GM23338 (cell line): ENCODE data around the gene LAGE3. TPM values are rescaled to one million over a fixed set of nuclear protein-coding genes. Genes with fewer than 3 reads are reported as not detected.

ENCODE experiments used
- ATAC-seq: fragments of 200-7000 bp; cut with Tn5 transposase; 3 replicates; pipeline ENCODE4 v1.9.1; 2020
- DNase-seq: peaks from one replicate; pipeline ENCODE4 v3.0.0-alpha.2; 2015; ENCODE audit warnings: low spot score
- H2AFZ ChIP-seq: fragments of 200-600 bp; sonication (generic); 2 replicates; pipeline ENCODE4 v1.8.0; 2016; ENCODE audit warnings: antibody characterized with exemption, mild to moderate bottlenecking, moderate library complexity
- H3F3A ChIP-seq: fragments of 200-600 bp; sonication (generic); replicated peaks from 2 replicates; pipeline ENCODE4 v1.8.0; 2017; ENCODE audit warnings: antibody characterized with exemption, mixed run types, low read depth
- H3K27ac ChIP-seq: fragments of 200-600 bp; sonication (generic); 2 replicates; pipeline ENCODE4 v1.6.1; 2016; ENCODE audit warnings: low read depth
- H3K27me3 ChIP-seq: fragments of 200-600 bp; sonication (generic); 2 replicates; pipeline ENCODE4 v1.8.0; 2016; ENCODE audit warnings: mild to moderate bottlenecking, mixed run types, moderate library complexity; ENCODE audit not compliant: insufficient read depth
- H3K36me3 ChIP-seq: fragments of 200-600 bp; sonication (generic); 2 replicates; pipeline ENCODE4 v1.8.0; 2016; ENCODE audit warnings: mild to moderate bottlenecking; ENCODE audit not compliant: insufficient read depth
- H3K4me1 ChIP-seq: fragments of 200-600 bp; sonication (generic); 2 replicates; pipeline ENCODE4 v1.8.0; 2016; ENCODE audit warnings: mild to moderate bottlenecking, moderate library complexity; ENCODE audit not compliant: insufficient read depth
- H3K4me2 ChIP-seq: fragments of 200-600 bp; sonication (generic); 2 replicates; pipeline ENCODE4 v1.7.1; 2017; ENCODE audit warnings: mixed run types
- H3K4me3 ChIP-seq: fragments of 200-600 bp; sonication (generic); 2 replicates; pipeline ENCODE4 v1.6.1; 2016; ENCODE audit warnings: mixed run types
- H3K79me2 ChIP-seq: fragments of 200-600 bp; sonication (generic); replicated peaks from 2 replicates; pipeline ENCODE4 v1.8.0; 2017; ENCODE audit warnings: mild to moderate bottlenecking; ENCODE audit not compliant: insufficient read depth
- H3K9me2 ChIP-seq: fragments of 200-600 bp; sonication (generic); 2 replicates; pipeline ENCODE4 v1.8.0; 2017; ENCODE audit not compliant: insufficient read depth
- H4K20me1 ChIP-seq: fragments of 200-600 bp; sonication (generic); replicated peaks from 2 replicates; pipeline ENCODE4 v1.8.0; 2017; ENCODE audit warnings: mild to moderate bottlenecking; ENCODE audit not compliant: insufficient read depth
- H3K27ac Mint-ChIP-seq: 2 replicates; pipeline ENCODE4 v1.8.0; 2020; ENCODE audit warnings: inconsistent platforms, mild to moderate bottlenecking, moderate library complexity, mixed read lengths
- H3K27me3 Mint-ChIP-seq: 3 replicates; pipeline ENCODE4 v1.8.0; 2022; ENCODE audit warnings: low read depth, mild to moderate bottlenecking, moderate library complexity, mixed read lengths, inconsistent platforms; ENCODE audit not compliant: insufficient read depth, poor library complexity
- H3K36me3 Mint-ChIP-seq: 3 replicates; pipeline ENCODE4 v1.8.0; 2021; ENCODE audit warnings: low read depth, mild to moderate bottlenecking, inconsistent platforms, moderate library complexity, mixed read lengths
- H3K4me1 Mint-ChIP-seq: 3 replicates; pipeline ENCODE4 v1.8.0; 2020; ENCODE audit warnings: mild to moderate bottlenecking, inconsistent platforms, mixed read lengths
- H3K4me3 Mint-ChIP-seq: 3 replicates; pipeline ENCODE4 v1.8.0; 2021; ENCODE audit warnings: moderate library complexity, mild to moderate bottlenecking, inconsistent platforms, mixed read lengths
- H3K9me3 Mint-ChIP-seq: 3 replicates; pipeline ENCODE4 v1.8.0; 2020; ENCODE audit warnings: moderate library complexity, mild to moderate bottlenecking, inconsistent platforms, mixed read lengths
- CREB1 ChIP-seq: fragments of 250-450 bp; sonication (Bioruptor Pico); IDR thresholded peaks from 2 replicates; pipeline ENCODE4 v1.5.0; 2020; ENCODE audit warnings: low read depth, mild to moderate bottlenecking, moderate library complexity
- EZH2phosphoT487 ChIP-seq: fragments of 200-600 bp; sonication (generic); IDR thresholded peaks from one replicate; pipeline ENCODE4 v1.8.1; 2018; ENCODE audit warnings: antibody characterized with exemption; ENCODE audit not compliant: unreplicated experiment
- JUNB ChIP-seq: IDR thresholded peaks from one replicate; pipeline ENCODE4 v1.6.1; 2016; ENCODE audit warnings: antibody characterized with exemption; ENCODE audit not compliant: unreplicated experiment
- NANOG ChIP-seq: IDR thresholded peaks from 2 replicates; pipeline ENCODE4 v1.6.1; 2016; ENCODE audit warnings: antibody characterized with exemption, borderline replicate concordance
- POLR2AphosphoS5 ChIP-seq: IDR thresholded peaks from 2 replicates; pipeline ENCODE4 v1.6.1; 2016; ENCODE audit warnings: antibody characterized with exemption, low read depth
- STAT1 ChIP-seq: IDR thresholded peaks from one replicate; pipeline ENCODE4 v1.6.1; 2016; ENCODE audit warnings: antibody characterized with exemption; ENCODE audit not compliant: unreplicated experiment
- ZNF114 ChIP-seq: fragments of 250-450 bp; sonication (Bioruptor Pico); IDR thresholded peaks from 2 replicates; pipeline ENCODE4 v1.5.0; 2020; ENCODE audit warnings: mild to moderate bottlenecking, moderate library complexity
- ZNF331 ChIP-seq: fragments of 250-450 bp; sonication (Bioruptor Pico); IDR thresholded peaks from 2 replicates; pipeline ENCODE4 v1.5.0; 2020; ENCODE audit warnings: low read depth, mild to moderate bottlenecking, moderate library complexity
- polyA plus RNA-seq: library from polyadenylated mRNA; unstranded; fragments of >200 nt; fragmentation: Nextera tagmentation; extraction: Ambion mirVana; gene quantifications from 2 replicates; pipeline ENCODE4 v1.2.1, GENCODE V29; 2016
- total RNA-seq: library from RNA; depleted of rRNA; stranded (reverse); fragments of >200 nt; shearing (Covaris generic); gene quantifications from 2 replicates; pipeline ENCODE4 v1.2.3, GENCODE V29; 2014
- TF ChIP-seq, protein P1 (sequence below): IDR thresholded peaks from one replicate; pipeline ENCODE4 v1.6.1; 2018; ENCODE audit warnings: antibody characterized with exemption; ENCODE audit not compliant: unreplicated experiment
- TF ChIP-seq, protein P2 (sequence below), 2 experiments: fragments of 200-600 bp in 1 of 2; sonication (generic) in 1 of 2; conservative IDR thresholded peaks; 2 replicates each; pipeline versions ENCODE4 v1.5.1 to v1.6.1; 2016 to 2017; ENCODE audit warnings: antibody characterized with exemption in 2 of 2, low read depth in 2 of 2, mild to moderate bottlenecking in 2 of 2, moderate library complexity in 1 of 2
- TF ChIP-seq, protein P3 (sequence below): IDR thresholded peaks from 2 replicates; pipeline ENCODE4 v1.6.1; 2016; ENCODE audit warnings: antibody characterized with exemption

LAGE3 gene
- total and polyA plus RNA-seq, 2 experiments from 2014 or later: 71.0 to 84.5 TPM

DNA sequence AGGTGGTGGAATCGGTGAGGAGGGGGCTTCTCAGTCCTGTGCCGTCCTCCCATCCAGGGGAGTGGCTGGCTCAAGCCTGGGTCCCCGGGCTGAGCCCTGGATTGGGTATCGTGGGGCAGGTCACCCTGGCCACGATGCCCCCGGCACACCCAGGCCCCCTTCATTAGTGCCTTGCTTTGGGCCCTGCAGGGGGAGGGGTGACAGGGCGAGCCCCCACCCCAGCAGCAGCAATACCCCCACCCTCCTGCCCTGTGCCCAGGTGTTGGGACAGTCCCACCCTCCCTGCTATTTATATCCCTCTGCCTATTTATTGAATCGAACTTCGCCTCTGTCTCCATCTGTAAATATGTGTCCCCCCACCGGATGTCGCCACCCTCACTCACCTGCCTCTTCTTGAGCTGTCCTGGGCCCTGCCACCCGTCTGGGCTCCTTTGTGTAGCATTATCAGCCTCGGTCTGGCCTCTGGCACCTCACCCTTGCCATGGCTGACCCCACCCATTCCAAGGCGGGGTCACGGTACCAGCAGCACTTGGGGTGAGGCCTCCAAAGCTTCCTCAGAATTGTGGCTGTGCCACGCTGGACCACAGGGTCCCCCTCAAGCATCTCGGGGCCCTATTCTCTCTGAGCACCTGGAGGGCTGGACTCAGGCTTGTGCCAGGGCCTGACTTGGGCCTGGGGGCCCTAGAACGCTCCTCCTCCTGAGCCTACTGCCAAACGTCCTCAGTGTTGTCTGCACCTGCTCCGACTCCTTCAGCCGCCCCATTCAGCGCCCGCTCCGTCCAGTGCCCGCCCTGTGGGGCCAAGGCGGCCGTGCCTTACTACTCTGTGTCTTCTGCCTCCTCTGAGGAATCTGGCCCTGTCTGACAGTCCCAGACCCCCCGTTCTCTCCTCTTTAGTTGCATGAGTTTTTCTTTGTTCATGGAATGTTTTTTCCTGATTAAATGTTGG lies 6.1 kb downstream of the LAGE3 start (continued):
- TF ChIP-seq, protein P1, sequence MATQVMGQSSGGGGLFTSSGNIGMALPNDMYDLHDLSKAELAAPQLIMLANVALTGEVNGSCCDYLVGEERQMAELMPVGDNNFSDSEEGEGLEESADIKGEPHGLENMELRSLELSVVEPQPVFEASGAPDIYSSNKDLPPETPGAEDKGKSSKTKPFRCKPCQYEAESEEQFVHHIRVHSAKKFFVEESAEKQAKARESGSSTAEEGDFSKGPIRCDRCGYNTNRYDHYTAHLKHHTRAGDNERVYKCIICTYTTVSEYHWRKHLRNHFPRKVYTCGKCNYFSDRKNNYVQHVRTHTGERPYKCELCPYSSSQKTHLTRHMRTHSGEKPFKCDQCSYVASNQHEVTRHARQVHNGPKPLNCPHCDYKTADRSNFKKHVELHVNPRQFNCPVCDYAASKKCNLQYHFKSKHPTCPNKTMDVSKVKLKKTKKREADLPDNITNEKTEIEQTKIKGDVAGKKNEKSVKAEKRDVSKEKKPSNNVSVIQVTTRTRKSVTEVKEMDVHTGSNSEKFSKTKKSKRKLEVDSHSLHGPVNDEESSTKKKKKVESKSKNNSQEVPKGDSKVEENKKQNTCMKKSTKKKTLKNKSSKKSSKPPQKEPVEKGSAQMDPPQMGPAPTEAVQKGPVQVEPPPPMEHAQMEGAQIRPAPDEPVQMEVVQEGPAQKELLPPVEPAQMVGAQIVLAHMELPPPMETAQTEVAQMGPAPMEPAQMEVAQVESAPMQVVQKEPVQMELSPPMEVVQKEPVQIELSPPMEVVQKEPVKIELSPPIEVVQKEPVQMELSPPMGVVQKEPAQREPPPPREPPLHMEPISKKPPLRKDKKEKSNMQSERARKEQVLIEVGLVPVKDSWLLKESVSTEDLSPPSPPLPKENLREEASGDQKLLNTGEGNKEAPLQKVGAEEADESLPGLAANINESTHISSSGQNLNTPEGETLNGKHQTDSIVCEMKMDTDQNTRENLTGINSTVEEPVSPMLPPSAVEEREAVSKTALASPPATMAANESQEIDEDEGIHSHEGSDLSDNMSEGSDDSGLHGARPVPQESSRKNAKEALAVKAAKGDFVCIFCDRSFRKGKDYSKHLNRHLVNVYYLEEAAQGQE: no peak
- TF ChIP-seq POLR2AphosphoS5 (no peak), ZNF331 (no peak), STAT1 (no peak), JUNB (no peak), EZH2phosphoT487 (no peak)
- TF ChIP-seq, protein P2, sequence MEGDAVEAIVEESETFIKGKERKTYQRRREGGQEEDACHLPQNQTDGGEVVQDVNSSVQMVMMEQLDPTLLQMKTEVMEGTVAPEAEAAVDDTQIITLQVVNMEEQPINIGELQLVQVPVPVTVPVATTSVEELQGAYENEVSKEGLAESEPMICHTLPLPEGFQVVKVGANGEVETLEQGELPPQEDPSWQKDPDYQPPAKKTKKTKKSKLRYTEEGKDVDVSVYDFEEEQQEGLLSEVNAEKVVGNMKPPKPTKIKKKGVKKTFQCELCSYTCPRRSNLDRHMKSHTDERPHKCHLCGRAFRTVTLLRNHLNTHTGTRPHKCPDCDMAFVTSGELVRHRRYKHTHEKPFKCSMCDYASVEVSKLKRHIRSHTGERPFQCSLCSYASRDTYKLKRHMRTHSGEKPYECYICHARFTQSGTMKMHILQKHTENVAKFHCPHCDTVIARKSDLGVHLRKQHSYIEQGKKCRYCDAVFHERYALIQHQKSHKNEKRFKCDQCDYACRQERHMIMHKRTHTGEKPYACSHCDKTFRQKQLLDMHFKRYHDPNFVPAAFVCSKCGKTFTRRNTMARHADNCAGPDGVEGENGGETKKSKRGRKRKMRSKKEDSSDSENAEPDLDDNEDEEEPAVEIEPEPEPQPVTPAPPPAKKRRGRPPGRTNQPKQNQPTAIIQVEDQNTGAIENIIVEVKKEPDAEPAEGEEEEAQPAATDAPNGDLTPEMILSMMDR (conservative IDR thresholded peaks at IDR 0.05; ENCODE audit: low read depth in 2 of 2): no peak; a peak in 1 of 4 replicates
- TF ChIP-seq, protein P3, sequence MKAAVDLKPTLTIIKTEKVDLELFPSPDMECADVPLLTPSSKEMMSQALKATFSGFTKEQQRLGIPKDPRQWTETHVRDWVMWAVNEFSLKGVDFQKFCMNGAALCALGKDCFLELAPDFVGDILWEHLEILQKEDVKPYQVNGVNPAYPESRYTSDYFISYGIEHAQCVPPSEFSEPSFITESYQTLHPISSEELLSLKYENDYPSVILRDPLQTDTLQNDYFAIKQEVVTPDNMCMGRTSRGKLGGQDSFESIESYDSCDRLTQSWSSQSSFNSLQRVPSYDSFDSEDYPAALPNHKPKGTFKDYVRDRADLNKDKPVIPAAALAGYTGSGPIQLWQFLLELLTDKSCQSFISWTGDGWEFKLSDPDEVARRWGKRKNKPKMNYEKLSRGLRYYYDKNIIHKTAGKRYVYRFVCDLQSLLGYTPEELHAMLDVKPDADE: no peak

DNA sequence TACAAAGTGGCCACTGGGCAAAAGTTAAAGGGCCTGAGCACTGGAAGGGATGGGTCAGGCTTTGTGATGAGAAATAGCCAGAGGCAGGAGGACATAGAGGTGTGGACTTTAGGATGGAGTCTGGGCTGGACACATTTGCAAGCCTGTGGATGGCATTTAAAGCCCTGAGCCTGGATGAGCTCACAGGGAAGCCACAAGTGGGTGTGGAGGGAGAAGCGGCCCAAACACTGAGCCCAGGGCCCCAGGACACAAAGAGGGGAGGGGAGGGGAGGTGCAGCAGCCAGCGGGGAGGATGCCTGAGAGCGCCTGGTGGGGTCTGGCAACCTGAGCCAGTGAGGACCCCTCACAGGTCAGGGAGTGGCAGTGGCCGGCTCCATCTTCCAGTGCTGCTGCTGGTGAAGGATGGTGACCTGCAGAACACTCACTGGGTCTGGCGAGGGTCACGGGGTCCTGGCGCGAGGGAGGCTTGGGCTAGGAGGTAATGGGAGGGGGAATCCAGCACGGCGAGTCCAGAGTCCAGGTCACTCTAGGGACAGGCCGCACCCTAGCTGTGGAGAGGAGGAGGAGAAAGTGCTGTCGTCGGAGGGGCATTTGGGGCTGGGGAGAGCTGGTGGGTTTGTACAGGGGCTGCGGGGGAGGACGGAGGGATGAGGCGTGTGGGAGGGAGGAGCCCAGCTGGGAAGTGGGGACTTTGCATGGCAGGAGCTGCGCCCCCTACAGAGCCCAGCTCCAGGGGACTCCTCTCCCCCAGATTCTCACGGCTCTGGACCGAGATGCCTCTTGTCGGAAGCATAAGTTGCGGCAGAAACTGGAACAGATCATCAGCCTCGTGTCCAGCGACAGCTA lies 7.0 kb downstream of the LAGE3 start:
- Mint-ChIP-seq H3K4me3 (no peak overlapping the region), H3K27ac (no peak overlapping the region), H3K36me3 (peaks cover 10% of the 10 kb centered on the region), H3K9me3 (no peaks in the 10 kb centered on the region), H3K4me1 (no peaks in the 10 kb centered on the region), H3K27me3 (peaks cover 6% of the 10 kb centered on the region)
- no peaks in the 10 kb centered on the region for H3K9me2 ChIP-seq
- no peaks in the 10 kb centered on the region for H3K79me2 ChIP-seq
- no peaks in the 10 kb centered on the region for H3F3A ChIP-seq
- DNase-seq (no peak), ATAC-seq (no peak)
- no peaks in the 10 kb centered on the region for H3K36me3 ChIP-seq
- H3K4me1 ChIP-seq: no peaks in the 10 kb centered on the region
- no peaks in the 10 kb centered on the region for H3K27me3 ChIP-seq
- H2AFZ ChIP-seq: no peak overlapping the region
- no peak overlapping the region for H3K27ac ChIP-seq
- H3K4me2 ChIP-seq: no peak overlapping the region
- H4K20me1 ChIP-seq: no peaks in the 10 kb centered on the region; the same call in 1 of the 2 replicates
- H3K4me3 ChIP-seq: no peak overlapping the region
- TF ChIP-seq JUNB (no peak), NANOG (no peak), ZNF114 (CRISPR knock-in tag) (no peak), POLR2AphosphoS5 (no peak), CREB1 (no peak), EZH2phosphoT487 (no peak), STAT1 (no peak)
- TF ChIP-seq, protein P3: no peak
- TF ChIP-seq, protein P2 (conservative IDR thresholded peaks at IDR 0.05; ENCODE audit: low read depth in 2 of 2): no peak
